GM12878 (cell line): ENCODE data around the gene AFG1L. TPM values are rescaled to one million over a fixed set of nuclear protein-coding genes. Genes with fewer than 3 reads are reported as not detected.
A peak's percentile ranks its signal among the peaks of the same experiment; 100 is the strongest.

Experiments
- ATAC-seq: fragments of 200-7000 bp; cut with Tn5 transposase; 3 replicates; pipeline ENCODE4 v1.9.1; 2020; ENCODE audit warnings: mild to moderate bottlenecking, moderate library complexity
- BruUV-seq: library from RNA; stranded (reverse); fragments of 400-500 nt; replicated peaks from 2 replicates; lab custom pipeline; 2021; lab: Mats Ljungman, UMichigan
- CTCF ChIA-PET: fragments of 300-600 bp; sonication (Branson Sonifier 250); formaldehyde crosslinking; extraction: SDS; loops from one replicate; lab custom pipeline; 2021; ENCODE audit warnings: inconsistent platforms; lab: Yijun Ruan, JAX
- POLR2A ChIA-PET: fragments of 350-600 bp; formaldehyde crosslinking; extraction: SDS; loops from one replicate; lab custom pipeline; 2021; ENCODE audit warnings: inconsistent platforms; lab: Charles Lee
- RAD21 ChIA-PET: fragments of 300-600 bp; sonication (Branson Sonifier 250); formaldehyde crosslinking; loops from one replicate; lab custom pipeline; 2023; ENCODE audit warnings: antibody characterized with exemption; ENCODE audit not compliant: unreplicated experiment; lab: Charles Lee
- SMC1A ChIA-PET: fragments of 300-600 bp; sonication (Branson Sonifier 250); formaldehyde crosslinking; loops from one replicate; lab custom pipeline; 2023; ENCODE audit not compliant: unreplicated experiment, uncharacterized antibody; lab: Charles Lee
- DNase-seq: peaks from one replicate; pipeline ENCODE4 v3.0.0-alpha.2; 2011; ENCODE audit warnings: low read depth, low spot score
- FAIRE-seq: peaks from 3 replicates; lab custom pipeline; 2011; peaks lifted over from hg19 to GRCh38; lab: Jason Lieb, UNC
- H2AFZ ChIP-seq: 2 replicates; pipeline ENCODE4 v1.6.0; 2011; ENCODE audit warnings: low read depth, low read length, control low read depth; ENCODE audit not compliant: control insufficient read depth
- H3K27ac ChIP-seq: 2 replicates; pipeline ENCODE4 v1.5.1; 2011; ENCODE audit warnings: control low read depth; ENCODE audit not compliant: control insufficient read depth, insufficient read depth
- H3K27me3 ChIP-seq, 2 experiments: replicated peaks in 1 of 2; 2 replicates each; pipeline versions ENCODE4 v1.6.0 to v1.6.1; 2011; ENCODE audit warnings: low read length in 1 of 2; ENCODE audit not compliant: control insufficient read depth in 2 of 2, insufficient read depth in 2 of 2
- H3K36me3 ChIP-seq, 2 experiments: 2 replicates each; pipeline ENCODE4 v1.5.1; 2011; ENCODE audit warnings: low read length in 1 of 2; ENCODE audit not compliant: control insufficient read depth in 2 of 2, insufficient read depth in 2 of 2
- H3K4me1 ChIP-seq: 2 replicates; pipeline ENCODE4 v1.6.1; 2011; ENCODE audit warnings: mild to moderate bottlenecking, low read length, moderate library complexity, mixed read lengths; ENCODE audit not compliant: control insufficient read depth, insufficient read depth
- H3K4me2 ChIP-seq: 2 replicates; pipeline ENCODE4 v1.6.0; 2011; ENCODE audit warnings: control low read depth; ENCODE audit not compliant: control insufficient read depth, insufficient read depth
- H3K4me3 ChIP-seq: fragments of 200-600 bp; sonication (generic); 2 replicates; pipeline ENCODE4 v1.5.1; 2016
- H3K79me2 ChIP-seq: 2 replicates; pipeline ENCODE4 v1.6.0; 2011; ENCODE audit warnings: low read length; ENCODE audit not compliant: control insufficient read depth, insufficient read depth
- H3K9ac ChIP-seq: 2 replicates; pipeline ENCODE4 v1.8.0; 2011; ENCODE audit warnings: low read length, control low read depth, mixed read lengths; ENCODE audit not compliant: control insufficient read depth, insufficient read depth
- H3K9me3 ChIP-seq: replicated peaks from 3 replicates; pipeline ENCODE4 v1.5.1; 2011; ENCODE audit warnings: mild to moderate bottlenecking, low read length; ENCODE audit not compliant: control insufficient read depth, insufficient read depth
- H4K20me1 ChIP-seq: 2 replicates; pipeline ENCODE4 v1.6.0; 2011; ENCODE audit not compliant: control insufficient read depth, insufficient read depth
- CTCF ChIP-seq, 3 experiments: IDR thresholded peaks in 2 of 3; conservative IDR thresholded peaks in 1 of 3; 2 replicates each; pipeline ENCODE4 v1.5.1; 2011; ENCODE audit warnings: low read depth in 3 of 3, low read length in 3 of 3, mild to moderate bottlenecking in 3 of 3, control low read depth in 2 of 3, moderate library complexity in 2 of 3, inconsistent platforms in 1 of 3, mixed read lengths in 1 of 3; ENCODE audit not compliant: control insufficient read depth in 2 of 3, insufficient read depth in 1 of 3; ENCODE audit errors: extremely low read depth in 1 of 3
- HDAC2 ChIP-seq: fragments of 200-600 bp; sonication (generic); IDR thresholded peaks from 2 replicates; pipeline ENCODE4 v1.6.1; 2017
- RAD21 ChIP-seq: IDR thresholded peaks from 2 replicates; pipeline ENCODE4 v1.6.1; 2011; ENCODE audit warnings: mild to moderate bottlenecking, low read depth, low read length, moderate library complexity; ENCODE audit not compliant: insufficient read depth
- RUNX3 ChIP-seq: IDR thresholded peaks from 2 replicates; pipeline ENCODE4 v1.6.1; 2012; ENCODE audit warnings: low read length, inconsistent platforms
- SMC3 ChIP-seq: IDR thresholded peaks from 2 replicates; pipeline ENCODE4 v1.6.1; 2011; ENCODE audit warnings: low read length, improper control_type of control experiment, borderline replicate concordance
- ZNF384 ChIP-seq: IDR thresholded peaks from 2 replicates; pipeline ENCODE4 v1.6.1; 2012; ENCODE audit warnings: low read depth, mild to moderate bottlenecking, low read length, improper control_type of control experiment, borderline replicate concordance
- ZNF592 ChIP-seq: fragments of 450-650 bp; IDR thresholded peaks from 2 replicates; pipeline ENCODE4 v1.6.1; 2017; ENCODE audit warnings: mild to moderate bottlenecking, moderate library complexity
- WGBS: methylation state at CpG from one replicate; pipeline ENCODE4 v1.1.6; 2016; ENCODE audit warnings: low lambda C conversion rate; ENCODE audit not compliant: insufficient replicate concordance, insufficient coverage; ENCODE audit errors: missing lambda C conversion rate; 5-methylcytosine and 5-hydroxymethylcytosine counted together
- in situ Hi-C: fragments of 300-500 bp; cut with MboI; formaldehyde crosslinking; loops from 9 replicates; pipeline ENCODE4 v1.14.3; 2018; ENCODE audit warnings: mixed read lengths
- intact Hi-C: fragments of 100-400 bp; cut with micrococcal nuclease; formaldehyde crosslinking; loops from one replicate; pipeline ENCODE4 v1.14.2; 2022; ENCODE audit not compliant: unreplicated experiment
- polyA plus RNA-seq, 11 experiments: library from polyadenylated mRNA; depleted of rRNA in 4 of 11; unstranded in 6 of 11; stranded (reverse) in 5 of 11; fragments of >200 nt; fragmentation: Nextera tagmentation in 4 of 11; fragmentation: Illumina TruSeq in 1 of 11; extraction: Ambion mirVana in 4 of 11; extraction: Trizol in 1 of 11; gene quantifications; 1 replicate in 1 of 11; 2 replicates in 10 of 11; pipeline versions ENCODE4 v1.2.1 to v1.2.3, GENCODE V29; 2011 to 2016; ENCODE audit warnings: inconsistent platforms in 2 of 11, missing spikeins in 2 of 11, low read depth in 1 of 11
- total RNA-seq, 4 experiments: library from RNA; depleted of rRNA in 3 of 4; stranded (reverse); fragments of >200 nt in 3 of 4; fragmentation: Illumina TruSeq in 1 of 4; extraction: Trizol in 1 of 4; gene quantifications; 2 replicates each; pipeline versions ENCODE4 v1.2.1 to v1.2.3, GENCODE V29; 2013 to 2021

AFG1L gene
- total and polyA plus RNA-seq, 10 of the 15 experiments (the other 5 are each of a cell fraction or from before 2014, with no cell fraction given) = 2.3 to 9.0 (median 4.3) TPM

- H3K9ac ChIP-seq = no peak overlapping the region
- ATAC-seq (peak; percentile 57), FAIRE-seq (peak; percentile 86), DNase-seq (no peak)
- no peaks in the 10 kb centered on the region for H4K20me1 ChIP-seq
- in situ Hi-C loops (loop anchor here (10.0 kb wide), 2 partner anchors 412 to 552 kb away; no protein-coding TSS in a partner anchor), intact Hi-C loops (loop anchor here (1.0 to 10.0 kb wide), 3 partner anchors 413 to 852 kb away; no protein-coding TSS in a partner anchor)
- SMC1A ChIA-PET = no interaction called here
- 39% methylated on average over 7 of the region's 7 CpGs for WGBS
- H3K27ac ChIP-seq = no peak overlapping the region
- no peak overlapping the region for H3K4me2 ChIP-seq
- CTCF ChIA-PET = interaction anchor here (0.6 to 2.0 kb wide), 5 partner anchors 9 to 546 kb away, joined by 3 to 6 read pairs (median 4); no protein-coding TSS in a partner anchor
- no TSS peak for BruUV-seq
- peaks cover 0 to 2% of the 10 kb centered on the region in 2 experiments; a peak in 2 of 4 replicates for H3K27me3 ChIP-seq
- H2AFZ ChIP-seq = no peak overlapping the region
- no peaks in the 10 kb centered on the region for H3K36me3 ChIP-seq
- H3K4me3 ChIP-seq = no peak overlapping the region
- no peaks in the 10 kb centered on the region for H3K79me2 ChIP-seq
- RAD21 ChIA-PET = interaction anchor here (0.7 kb wide), 1 partner anchor 392 kb away, joined by 4 read pairs; no protein-coding TSS in a partner anchor
- TF ChIP-seq HDAC2 (no peak), RAD21 (peak; percentile 89), SMC3 (peak; percentile 79), ZNF384 (peak; percentile 82), CTCF (IDR thresholded peaks at IDR 0.05 in 2 of 3, conservative IDR thresholded peaks at IDR 0.05 in 1 of 3; ENCODE audit: control insufficient read depth in 2 of 3, extremely low read depth in 1 of 3, insufficient read depth in 1 of 3, low read depth in 3 of 3, low read length in 3 of 3) (peak; percentile 76 to 80 (median 80)), ZNF592 (no peak), RUNX3 (peak; percentile 49; the same call in 1 of the 2 replicates)
- no peaks in the 10 kb centered on the region for H3K4me1 ChIP-seq
- H3K9me3 ChIP-seq = no peaks in the 10 kb centered on the region
- POLR2A ChIA-PET = no interaction called here
Measured at GRCh38 chr6:108526739-108527174, 231.9 kb downstream of the AFG1L start.
